Motor neuron (in vitro differentiated cells): ENCODE measurements around the gene POLR2H. TPM values are rescaled to one million over a fixed set of nuclear protein-coding genes. Genes with fewer than 3 reads are reported as not detected.
A peak's percentile ranks its signal among the peaks of the same experiment; 100 is the strongest.

Experiments used
- ATAC-seq, 8 experiments: fragments of 200-7000 bp; cut with Tn5 transposase; replicated peaks in 6 of 8; 2 replicates each; pipeline ENCODE4 v1.8.0; 2021; ENCODE audit warnings: mild to moderate bottlenecking in 8 of 8, moderate library complexity in 8 of 8
- H3K27ac ChIP-seq, 2 donors: fragments of 250-450 bp; sonication (Bioruptor Pico); 2 replicates each; pipeline ENCODE4 v1.9.0; 2021; ENCODE audit warnings: antibody characterized with exemption in 2 of 2, mild to moderate bottlenecking in 2 of 2, moderate library complexity in 1 of 2
- H3K4me1 ChIP-seq, 2 donors: fragments of 250-450 bp; sonication (Bioruptor Pico); replicated peaks in 1 of 2; 2 replicates each; pipeline ENCODE4 v1.6.1; 2021; ENCODE audit warnings: antibody characterized with exemption in 2 of 2, mild to moderate bottlenecking in 2 of 2, moderate library complexity in 1 of 2
- H3K4me3 ChIP-seq, 5 donors: fragments of 250-450 bp; sonication (Bioruptor Pico); 2 replicates each; pipeline ENCODE4 v1.9.0; 2021; ENCODE audit warnings: antibody characterized with exemption in 5 of 5, mild to moderate bottlenecking in 5 of 5, moderate library complexity in 4 of 5
- WGBS, 10 experiments: fragments of 450-650 bp; shearing (Covaris generic); methylation state at CpG; one replicate each; pipeline ENCODE4 v1.0.0; 2022; 5-methylcytosine and 5-hydroxymethylcytosine counted together
- in situ Hi-C, 9 experiments: fragments of 400-800 bp; cut with MboI; loops; one replicate each; pipeline ENCODE4 v1.15.0; 2021; ENCODE audit warnings: low sequenced_read_pairs in 9 of 9, low pct_unique_long_range_greater_than_20kb in 2 of 9; ENCODE audit not compliant: unreplicated experiment in 9 of 9
- total RNA-seq, 8 experiments: library from RNA; unstranded; fragments of 300-600 nt; gene quantifications; 2 replicates each; pipeline versions ENCODE4 v1.2.3 to v1.2.4, GENCODE V29; 2022

Gene POLR2H
- 100 to 1,000 TPM in 3 of 8 experiments, 10 to 100 TPM in 5; 61.7 to 120 (median 98.1) TPM for total RNA-seq

- in situ Hi-C loops = loop anchor here in 5 of 9 experiments (25.0 kb wide), 3 partner anchors 176 to 426 kb away; no protein-coding TSS in a partner anchor
- ATAC-seq = peak; percentile 15 to 59 (median 52)
- H3K27ac ChIP-seq = peak within 1 kb of the TSS; percentile 99 to 100
These were observed at the start of gene POLR2H, which contains the start of gene CLCN2 for GRCh38 chr3:184361532-184361931. TSS of gene POLR2H (plus strand) at chr3:184361710. CDS start at chr3:184363493, 1,783 bp downstream. TSS of gene CLCN2 (minus strand) at chr3:184361605. CDS start at chr3:184361479, 126 bp downstream.

GRCh38 chr3:184314363-184314699 is 47.2 kb upstream of the POLR2H start, which contains the start of gene EIF4G1:
TSS of gene EIF4G1 (plus strand) at chr3:184314606. CDS start at chr3:184315797, 1,191 bp downstream.
- H3K4me3 ChIP-seq = peak within 1 kb of the TSS; percentile 76 to 99 (median 88)
- peaks cover 11 to 13% of the 10 kb centered on the region in 2 donors for H3K4me1 ChIP-seq
- WGBS, 10 experiments = 0% methylated on average over 3 of the region's 40 CpGs; no CpG with 5 or more reads in 9 of the 10 experiments
- ATAC-seq = peak; percentile 60 to 94 (median 91)
- in situ Hi-C loops = no loop called here
- H3K27ac ChIP-seq = peak within 1 kb of the TSS; percentile 88 to 98

More at GRCh38 chr3:184361532-184361931, at the start of gene POLR2H, which contains the start of gene CLCN2:
- 0% methylated on average over 1 of the region's 56 CpGs; no CpG with 5 or more reads in 8 of the 10 experiments for WGBS, 10 experiments
- peaks cover 23 to 30% of the 10 kb centered on the region in 2 donors for H3K4me1 ChIP-seq
- peak within 1 kb of the TSS; percentile 56 to 78 (median 67) for H3K4me3 ChIP-seq

GRCh38 chr3:184314700-184315542 is 46.6 kb upstream of the POLR2H start:
- peak; percentile 51 to 69 (median 64) for ATAC-seq
- 0% methylated on average over 1 to 5 of the region's 89 CpGs; no CpG with 5 or more reads in 4 of the 10 experiments for WGBS, 10 experiments
- peaks cover 11 to 13% of the 10 kb centered on the region in 2 donors for H3K4me1 ChIP-seq
- in situ Hi-C loops = no loop called here
- peak overlapping the region; percentile 88 to 98 for H3K27ac ChIP-seq
- peak overlapping the region; percentile 76 to 99 (median 88) for H3K4me3 ChIP-seq

GRCh38 chr3:184315543-184315867 is 46.0 kb upstream of the POLR2H start:
- H3K27ac ChIP-seq = peak overlapping the region; percentile 88 to 98
- H3K4me3 ChIP-seq = peak overlapping the region; percentile 76 to 99 (median 88)
- WGBS, 10 experiments = no CpG with 5 or more reads among the region's 6 CpGs
- H3K4me1 ChIP-seq = peaks cover 11 to 13% of the 10 kb centered on the region in 2 donors
- in situ Hi-C loops = no loop called here
- peak in 2 of 8 experiments; percentile 0 for ATAC-seq

GRCh38 chr3:184315871-184316661 is 45.4 kb upstream of the POLR2H start:
- Histone ChIP-seq H3K4me3 (peak overlapping the region; percentile 76 to 99 (median 88)), H3K4me1 (peaks cover 11 to 13% of the 10 kb centered on the region in 2 donors), H3K27ac (peak overlapping the region; percentile 88 to 98)
- in situ Hi-C loops = no loop called here
- WGBS, 10 experiments = 0 to 81% (median 43%) methylated on average over 1 to 3 of the region's 16 CpGs; no CpG with 5 or more reads in 5 of the 10 experiments
- no peak for ATAC-seq

- no peak for ATAC-seq
- H3K4me3 ChIP-seq = peak overlapping the region in 3 of 5 donors; percentile 76 to 89 (median 77)
- in situ Hi-C loops = no loop called here
- 60 to 100% (median 85%) methylated on average over 1 to 4 of the region's 7 CpGs; no CpG with 5 or more reads in 4 of the 10 experiments for WGBS, 10 experiments
- no peak overlapping the region for H3K27ac ChIP-seq
- peaks cover 11 to 13% of the 10 kb centered on the region in 2 donors for H3K4me1 ChIP-seq
These were observed 44.7 kb upstream of the POLR2H start for GRCh38 chr3:184316792-184317191.

GRCh38 chr3:184317201-184317600 is 44.3 kb upstream of the POLR2H start:
- in situ Hi-C loops = no loop called here

GRCh38 chr3:184320104-184320445 is 41.4 kb upstream of the POLR2H start:
- Histone ChIP-seq H3K4me3 (no peak overlapping the region), H3K4me1 (peaks cover 11 to 13% of the 10 kb centered on the region in 2 donors), H3K27ac (no peak overlapping the region)
- in situ Hi-C loops = no loop called here
- WGBS, 10 experiments = no CpG with 5 or more reads among the region's 4 CpGs
- peak; percentile 34 to 88 (median 57) for ATAC-seq

More at GRCh38 chr3:184317201-184317600, 44.3 kb upstream of the POLR2H start:
- no peak overlapping the region for H3K27ac ChIP-seq
- WGBS, 10 experiments = 40 to 100% (median 90%) methylated on average over 1 to 5 of the region's 5 CpGs; no CpG with 5 or more reads in 6 of the 10 experiments
- ATAC-seq = no peak
- no peak overlapping the region for H3K4me3 ChIP-seq
- H3K4me1 ChIP-seq = peaks cover 11 to 13% of the 10 kb centered on the region in 2 donors

- no peak overlapping the region for H3K27ac ChIP-seq
- whole genome bisulfite sequencing, 10 experiments = 0 to 100% (median 89%) methylated on average over 1 to 5 of the region's 5 CpGs; no CpG with 5 or more reads in 4 of the 10 experiments
- ATAC-seq = no peak
- no peak overlapping the region for H3K4me3 ChIP-seq
- in situ Hi-C loops = no loop called here
- peaks cover 1 to 3% of the 10 kb centered on the region in 2 donors for H3K4me1 ChIP-seq
These were observed 39.8 kb upstream of the POLR2H start for GRCh38 chr3:184321666-184322065.

GRCh38 chr3:184322731-184323487 is 38.6 kb upstream of the POLR2H start:
- in situ Hi-C loops = no loop called here
- Histone ChIP-seq H3K27ac (no peak overlapping the region), H3K4me1 (no peaks in the 10 kb centered on the region), H3K4me3 (no peak overlapping the region)
- WGBS, 10 experiments = 80 to 100% (median 95%) methylated on average over 1 to 10 of the region's 20 CpGs; no CpG with 5 or more reads in 3 of the 10 experiments
- no peak for ATAC-seq

GRCh38 chr3:184323696-184324095 is 37.8 kb upstream of the POLR2H start:
- H3K4me3 ChIP-seq = no peak overlapping the region
- no peak overlapping the region for H3K27ac ChIP-seq
- 89 to 100% (median 91%) methylated on average over 1 to 6 of the region's 8 CpGs; no CpG with 5 or more reads in 4 of the 10 experiments for WGBS, 10 experiments
- in situ Hi-C loops = no loop called here
- no peak for ATAC-seq
- H3K4me1 ChIP-seq = no peaks in the 10 kb centered on the region

- no peak overlapping the region for H3K27ac ChIP-seq
- peak in 2 of 8 experiments; percentile 7 to 9 for ATAC-seq
- no peak overlapping the region for H3K4me3 ChIP-seq
- no peaks in the 10 kb centered on the region for H3K4me1 ChIP-seq
- 89 to 100% (median 95%) methylated on average over 1 to 8 of the region's 13 CpGs; no CpG with 5 or more reads in 4 of the 10 experiments for WGBS, 10 experiments
- in situ Hi-C loops = no loop called here
These were observed 36.2 kb upstream of the POLR2H start for GRCh38 chr3:184325269-184325668.
